Vagina (tissue), 2 donors: ENCODE results near the gene ANAPC7. TPM values are rescaled to one million over a fixed set of nuclear protein-coding genes. Genes with fewer than 3 reads are reported as not detected.
A peak's percentile ranks its signal among the peaks of the same experiment; 100 is the strongest.

Experiments used
- DNase-seq, 2 donors: peaks; one replicate each; pipeline ENCODE4 v3.0.0-alpha.2; 2017; ENCODE audit errors: extremely low spot score in 2 of 2
- H3K27ac ChIP-seq: fragments of 200-600 bp; sonication (generic); one replicate; pipeline ENCODE4 v1.5.1; 2019
- H3K27me3 ChIP-seq: fragments of 200-600 bp; sonication (generic); one replicate; pipeline ENCODE4 v1.5.1; 2019
- H3K36me3 ChIP-seq, 2 donors: fragments of 200-600 bp; sonication (generic); one replicate each; pipeline ENCODE4 v1.5.1; 2017 to 2019
- H3K4me1 ChIP-seq: fragments of 200-600 bp; sonication (generic); one replicate; pipeline ENCODE4 v1.5.1; 2019
- H3K4me3 ChIP-seq, 2 donors: fragments of 200-600 bp; sonication (generic); 1 replicate in 1 of 2; 2 replicates in 1 of 2; pipeline ENCODE4 v1.5.1; 2016 to 2019
- H3K9me3 ChIP-seq: fragments of 200-600 bp; sonication (generic); one replicate; pipeline ENCODE4 v1.5.1; 2019
- POLR2A ChIP-seq, 2 donors: fragments of 450-650 bp; IDR thresholded peaks; one replicate each; pipeline ENCODE4 v1.6.1; 2017; ENCODE audit warnings: antibody characterized with exemption in 2 of 2, mild to moderate bottlenecking in 2 of 2, moderate library complexity in 2 of 2
- POLR2AphosphoS5 ChIP-seq, 2 donors: sonication (generic); formaldehyde crosslinking; IDR thresholded peaks; one replicate each; pipeline ENCODE4 v1.9.0; 2017; ENCODE audit warnings: antibody characterized with exemption in 2 of 2, mild to moderate bottlenecking in 2 of 2, low read depth in 1 of 2; ENCODE audit not compliant: insufficient read depth in 1 of 2
- intact Hi-C: fragments of 100-400 bp; cut with DNase I; formaldehyde crosslinking; loops from one replicate; pipeline ENCODE4 v1.15.1; 2023
- total RNA-seq: library from RNA; depleted of rRNA; stranded (reverse); fragments of >200 nt; gene quantifications from one replicate; pipeline ENCODE4 v1.2.3, GENCODE V29; 2016
- TF ChIP-seq, protein P1 (sequence below), 3 experiments: fragments of 450-650 bp in 2 of 3; fragments of 200-600 bp in 1 of 3; sonication (generic) in 1 of 3; IDR thresholded peaks; one replicate each; pipeline ENCODE4 v1.5.1; 2017 to 2019; ENCODE audit warnings: antibody characterized with exemption in 3 of 3, mild to moderate bottlenecking in 2 of 3, moderate library complexity in 2 of 3

Gene ANAPC7
- total RNA-seq, 1 donor from 2014 or later, result 57.9 TPM

DNA sequence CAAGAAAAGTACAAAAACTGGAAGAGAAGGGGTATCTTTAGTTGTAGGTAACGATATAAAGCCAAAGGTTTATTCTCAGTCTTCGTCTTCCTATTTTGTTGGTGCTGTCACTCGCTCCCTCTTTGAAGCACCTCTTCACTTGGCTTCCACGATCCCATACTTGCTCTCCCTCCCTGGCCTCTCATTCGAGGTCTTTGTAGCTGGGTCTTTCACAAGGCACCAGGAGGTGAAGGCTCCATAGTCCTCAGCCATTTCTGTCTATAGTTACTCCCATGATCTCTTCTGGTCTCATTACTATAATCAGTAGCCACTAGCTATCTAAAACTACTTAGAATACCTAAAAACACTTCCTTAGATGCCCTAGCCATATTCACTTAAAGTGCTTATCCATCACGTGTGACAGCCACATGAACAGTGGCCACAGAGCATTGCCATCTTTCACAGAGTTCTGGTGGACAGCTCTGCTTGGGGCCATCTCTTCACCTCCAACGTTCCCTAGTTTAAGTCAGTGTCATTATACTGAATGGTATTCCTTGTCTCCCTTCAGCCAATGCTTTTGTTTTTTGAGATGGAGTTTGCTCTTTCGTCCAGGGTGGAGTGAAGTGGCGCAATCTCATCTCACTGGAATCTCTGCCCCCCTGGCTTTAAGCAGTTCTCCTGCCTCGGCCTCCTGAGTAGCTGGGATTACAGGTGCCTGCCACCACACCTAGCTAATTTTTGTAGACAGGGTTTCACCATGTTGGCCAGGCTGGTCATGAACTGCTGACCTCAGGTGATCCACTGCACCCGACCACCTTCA is 65.4 kb downstream of the ANAPC7 start:
- no peak overlapping the region for H3K4me3 ChIP-seq
- peak in 1 of 2 donors; percentile 49 for DNase-seq
- H3K9me3 ChIP-seq, result no peaks in the 10 kb centered on the region
- intact Hi-C loops, result no loop called here
- peaks cover 0 to 97% of the 10 kb centered on the region in 2 donors for H3K36me3 ChIP-seq
- TF ChIP-seq POLR2AphosphoS5 (IDR thresholded peaks at IDR 0.05; ENCODE audit: insufficient read depth in 1 of 2, low read depth in 1 of 2), result no peak
- TF ChIP-seq, protein P1, sequence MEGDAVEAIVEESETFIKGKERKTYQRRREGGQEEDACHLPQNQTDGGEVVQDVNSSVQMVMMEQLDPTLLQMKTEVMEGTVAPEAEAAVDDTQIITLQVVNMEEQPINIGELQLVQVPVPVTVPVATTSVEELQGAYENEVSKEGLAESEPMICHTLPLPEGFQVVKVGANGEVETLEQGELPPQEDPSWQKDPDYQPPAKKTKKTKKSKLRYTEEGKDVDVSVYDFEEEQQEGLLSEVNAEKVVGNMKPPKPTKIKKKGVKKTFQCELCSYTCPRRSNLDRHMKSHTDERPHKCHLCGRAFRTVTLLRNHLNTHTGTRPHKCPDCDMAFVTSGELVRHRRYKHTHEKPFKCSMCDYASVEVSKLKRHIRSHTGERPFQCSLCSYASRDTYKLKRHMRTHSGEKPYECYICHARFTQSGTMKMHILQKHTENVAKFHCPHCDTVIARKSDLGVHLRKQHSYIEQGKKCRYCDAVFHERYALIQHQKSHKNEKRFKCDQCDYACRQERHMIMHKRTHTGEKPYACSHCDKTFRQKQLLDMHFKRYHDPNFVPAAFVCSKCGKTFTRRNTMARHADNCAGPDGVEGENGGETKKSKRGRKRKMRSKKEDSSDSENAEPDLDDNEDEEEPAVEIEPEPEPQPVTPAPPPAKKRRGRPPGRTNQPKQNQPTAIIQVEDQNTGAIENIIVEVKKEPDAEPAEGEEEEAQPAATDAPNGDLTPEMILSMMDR (IDR thresholded peaks at IDR 0.05), result no peak
- TF ChIP-seq POLR2A (IDR thresholded peaks at IDR 0.05), result no peak
- peaks cover 11% of the 10 kb centered on the region for H3K4me1 ChIP-seq
- no peak overlapping the region for H3K27ac ChIP-seq
- H3K27me3 ChIP-seq, result no peaks in the 10 kb centered on the region

DNA sequence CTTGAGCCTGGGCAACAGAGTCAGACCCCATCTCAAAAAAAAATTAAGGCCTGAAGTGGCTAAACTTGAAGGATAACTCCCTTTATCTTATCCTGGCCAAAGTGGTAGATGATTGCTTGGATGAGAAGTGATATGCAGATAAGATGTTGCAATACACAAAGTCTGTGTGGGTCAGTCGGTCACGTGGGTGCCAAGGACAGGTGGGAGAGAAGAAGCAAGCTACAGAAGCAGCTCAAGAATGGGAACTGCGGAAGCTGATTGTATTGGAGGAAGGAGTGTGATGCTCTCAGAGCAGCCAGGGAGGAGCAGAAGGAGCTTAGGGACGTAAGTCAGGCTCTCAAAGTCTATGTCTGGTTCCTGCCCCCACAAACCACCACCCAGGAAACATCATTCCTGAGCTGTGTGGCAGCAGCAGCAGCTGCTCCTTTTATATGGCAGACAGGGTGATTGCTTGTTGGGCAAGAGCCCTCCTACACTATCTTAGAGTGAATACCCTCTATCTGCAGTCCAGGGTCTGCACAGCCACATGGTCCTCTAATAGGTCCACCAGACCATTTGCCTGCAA is 67.9 kb downstream of the ANAPC7 start:
- Histone ChIP-seq H3K27ac (no peak overlapping the region), H3K9me3 (no peaks in the 10 kb centered on the region), H3K4me3 (no peak overlapping the region), H3K4me1 (peaks cover 28% of the 10 kb centered on the region), H3K36me3 (peaks cover 0 to 82% of the 10 kb centered on the region in 2 donors), H3K27me3 (no peaks in the 10 kb centered on the region)
- intact Hi-C loops, result no loop called here
- TF ChIP-seq, protein P1 (IDR thresholded peaks at IDR 0.05), result no peak
- TF ChIP-seq POLR2AphosphoS5 (IDR thresholded peaks at IDR 0.05; ENCODE audit: insufficient read depth in 1 of 2, low read depth in 1 of 2) (no peak), POLR2A (IDR thresholded peaks at IDR 0.05) (no peak)
- DNase-seq, result peak in 1 of 2 donors; percentile 60

DNA sequence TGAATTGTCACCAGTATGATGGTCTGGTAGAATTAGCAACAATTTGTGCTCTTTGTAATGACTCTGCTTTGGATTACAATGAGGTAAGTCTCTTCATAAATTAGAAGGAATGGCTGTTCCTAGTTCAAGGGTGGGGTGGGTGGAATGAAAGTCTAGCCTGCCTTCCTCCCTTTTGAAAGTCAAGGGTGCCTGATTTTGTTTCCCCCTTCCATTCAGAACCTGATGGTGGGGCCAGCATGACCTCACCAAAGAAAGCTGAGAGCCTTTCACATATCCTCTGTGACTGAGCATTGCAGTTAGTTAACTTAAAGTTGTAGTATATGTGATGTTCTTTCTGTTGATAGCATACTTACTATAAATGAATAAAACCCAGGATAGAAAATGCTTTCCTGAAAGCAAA is 70.3 kb downstream of the ANAPC7 start:
- intact Hi-C loops, result no loop called here
- H3K36me3 ChIP-seq, result peaks cover 0 to 76% of the 10 kb centered on the region in 2 donors
- DNase-seq, result no peak
- H3K4me3 ChIP-seq, result no peak overlapping the region
- TF ChIP-seq POLR2AphosphoS5 (IDR thresholded peaks at IDR 0.05; ENCODE audit: insufficient read depth in 1 of 2, low read depth in 1 of 2) (no peak), POLR2A (IDR thresholded peaks at IDR 0.05) (no peak)
- TF ChIP-seq, protein P1 (IDR thresholded peaks at IDR 0.05), result no peak
- no peak overlapping the region for H3K27ac ChIP-seq
- H3K4me1 ChIP-seq, result peaks cover 26% of the 10 kb centered on the region
- H3K9me3 ChIP-seq, result no peaks in the 10 kb centered on the region
- no peaks in the 10 kb centered on the region for H3K27me3 ChIP-seq

DNA sequence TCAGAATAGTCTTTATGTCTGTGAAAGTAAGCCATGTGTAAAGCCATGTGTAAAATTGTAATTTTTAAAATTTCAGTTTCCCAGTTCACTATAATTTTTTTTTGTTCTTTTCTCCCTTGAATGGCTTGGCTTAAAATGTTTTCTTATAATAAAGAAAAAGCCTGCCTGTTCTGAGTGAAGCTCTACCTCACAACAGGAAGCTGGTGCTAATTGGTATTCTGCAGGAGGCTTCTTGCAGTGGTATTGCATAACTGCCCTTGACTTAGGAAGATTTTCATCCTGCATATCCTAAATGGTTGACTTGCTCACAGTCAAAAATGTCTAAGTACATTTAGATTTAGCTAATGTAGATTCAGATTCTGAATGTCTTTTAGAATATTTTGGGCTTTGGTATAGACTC is 73.0 kb downstream of the ANAPC7 start:
- H3K36me3 ChIP-seq, result peaks cover 0 to 77% of the 10 kb centered on the region in 2 donors
- intact Hi-C loops, result no loop called here
- H3K27ac ChIP-seq, result no peak overlapping the region
- H3K27me3 ChIP-seq, result no peaks in the 10 kb centered on the region
- no peaks in the 10 kb centered on the region for H3K9me3 ChIP-seq
- TF ChIP-seq POLR2AphosphoS5 (IDR thresholded peaks at IDR 0.05; ENCODE audit: insufficient read depth in 1 of 2, low read depth in 1 of 2) (no peak), POLR2A (IDR thresholded peaks at IDR 0.05) (no peak)
- TF ChIP-seq, protein P1 (IDR thresholded peaks at IDR 0.05), result no peak
- no peak overlapping the region for H3K4me3 ChIP-seq
- peaks cover 26% of the 10 kb centered on the region for H3K4me1 ChIP-seq
- no peak for DNase-seq

DNA sequence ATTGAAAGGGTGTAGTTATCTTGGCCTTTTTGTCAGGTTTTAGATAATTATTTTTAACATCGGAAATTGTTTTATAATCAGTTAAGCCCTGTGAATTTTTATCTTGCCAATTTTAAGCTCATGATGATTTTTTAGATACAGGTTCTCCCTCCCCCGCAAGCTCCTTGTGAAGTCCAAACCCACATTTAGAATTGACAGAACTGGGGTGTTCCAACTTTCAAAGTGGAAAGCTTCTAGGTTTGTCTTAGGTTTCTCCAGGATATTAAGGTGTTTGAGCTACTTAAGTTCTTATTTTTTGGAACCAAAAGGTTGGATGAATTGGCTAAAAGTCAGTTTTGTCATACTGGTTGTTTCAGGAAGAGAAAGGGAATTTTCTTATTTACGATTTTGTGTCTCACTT is 73.4 kb downstream of the ANAPC7 start:
- Histone ChIP-seq H3K9me3 (no peaks in the 10 kb centered on the region), H3K4me1 (peaks cover 26% of the 10 kb centered on the region), H3K36me3 (peaks cover 0 to 76% of the 10 kb centered on the region in 2 donors), H3K27me3 (no peaks in the 10 kb centered on the region), H3K4me3 (no peak overlapping the region), H3K27ac (no peak overlapping the region)
- no peak for DNase-seq
- intact Hi-C loops, result no loop called here
- TF ChIP-seq POLR2AphosphoS5 (IDR thresholded peaks at IDR 0.05; ENCODE audit: insufficient read depth in 1 of 2, low read depth in 1 of 2), result no peak
- TF ChIP-seq, protein P1 (IDR thresholded peaks at IDR 0.05), result no peak
- TF ChIP-seq POLR2A (IDR thresholded peaks at IDR 0.05), result no peak
